ENCODE results near the gene STAB2.

GRCh38 chr12:103742349-103742932 is 155.4 kb downstream of the STAB2 start:
- TF ChIP-seq, protein P1, sequence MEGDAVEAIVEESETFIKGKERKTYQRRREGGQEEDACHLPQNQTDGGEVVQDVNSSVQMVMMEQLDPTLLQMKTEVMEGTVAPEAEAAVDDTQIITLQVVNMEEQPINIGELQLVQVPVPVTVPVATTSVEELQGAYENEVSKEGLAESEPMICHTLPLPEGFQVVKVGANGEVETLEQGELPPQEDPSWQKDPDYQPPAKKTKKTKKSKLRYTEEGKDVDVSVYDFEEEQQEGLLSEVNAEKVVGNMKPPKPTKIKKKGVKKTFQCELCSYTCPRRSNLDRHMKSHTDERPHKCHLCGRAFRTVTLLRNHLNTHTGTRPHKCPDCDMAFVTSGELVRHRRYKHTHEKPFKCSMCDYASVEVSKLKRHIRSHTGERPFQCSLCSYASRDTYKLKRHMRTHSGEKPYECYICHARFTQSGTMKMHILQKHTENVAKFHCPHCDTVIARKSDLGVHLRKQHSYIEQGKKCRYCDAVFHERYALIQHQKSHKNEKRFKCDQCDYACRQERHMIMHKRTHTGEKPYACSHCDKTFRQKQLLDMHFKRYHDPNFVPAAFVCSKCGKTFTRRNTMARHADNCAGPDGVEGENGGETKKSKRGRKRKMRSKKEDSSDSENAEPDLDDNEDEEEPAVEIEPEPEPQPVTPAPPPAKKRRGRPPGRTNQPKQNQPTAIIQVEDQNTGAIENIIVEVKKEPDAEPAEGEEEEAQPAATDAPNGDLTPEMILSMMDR (conservative IDR thresholded peaks at IDR 0.05; ENCODE audit: low read length): no peak
- no peak for TF ChIP-seq EZH2phosphoT487 (IDR thresholded peaks at IDR 0.05; ENCODE audit: borderline replicate concordance, low read depth, low read length)
